Astrocyte of the cerebellum (primary cell): ENCODE results near the gene HDAC5.

Source experiments
- DNase-seq: peaks from one replicate; pipeline ENCODE4 v3.0.0-alpha.2; 2011; ENCODE audit warnings: low read depth
- H3K4me3 ChIP-seq: 2 replicates; pipeline ENCODE4 v1.5.1; 2011; ENCODE audit warnings: mild to moderate bottlenecking, low read depth, low read length, moderate library complexity
- CTCF ChIP-seq: IDR thresholded peaks from 2 replicates; pipeline ENCODE4 v1.5.1; 2012; ENCODE audit warnings: low read length, low read depth, moderate library complexity, mild to moderate bottlenecking; ENCODE audit errors: missing control alignments
- in situ Hi-C: cut with HindIII; loops from 2 replicates; pipeline ENCODE4 v1.10.0; 2017; ENCODE audit warnings: low sequenced_read_pairs

HDAC5 gene

GRCh38 chr17:44085908-44086307 is 37.5 kb downstream of the HDAC5 start:
- DNase-seq = no peak
- no peak for TF ChIP-seq CTCF
- in situ Hi-C loops = no loop called here
- H3K4me3 ChIP-seq = no peak overlapping the region

GRCh38 chr17:44084921-44085320 is 38.5 kb downstream of the HDAC5 start:
- DNase-seq = no peak
- no peak overlapping the region for H3K4me3 ChIP-seq
- in situ Hi-C loops = no loop called here
- TF ChIP-seq CTCF = no peak

GRCh38 chr17:44084131-44084538 is 39.3 kb downstream of the HDAC5 start:
- in situ Hi-C loops = no loop called here
- TF ChIP-seq CTCF = peak; percentile 23
- no peak overlapping the region for H3K4me3 ChIP-seq
- no peak for DNase-seq

GRCh38 chr17:44083250-44083849 is 40.1 kb downstream of the HDAC5 start:
- DNase-seq = no peak
- in situ Hi-C loops = no loop called here
- no peak overlapping the region for H3K4me3 ChIP-seq
- TF ChIP-seq CTCF = peak; percentile 33

GRCh38 chr17:44082256-44082927 is 41.0 kb downstream of the HDAC5 start:
- in situ Hi-C loops = no loop called here
- no peak for DNase-seq
- no peak for TF ChIP-seq CTCF

GRCh38 chr17:44081681-44082080 is 41.8 kb downstream of the HDAC5 start:
- in situ Hi-C loops = no loop called here
- H3K4me3 ChIP-seq = no peak overlapping the region
- no peak for DNase-seq
- no peak for TF ChIP-seq CTCF

More at GRCh38 chr17:44082256-44082927, 41.0 kb downstream of the HDAC5 start:
- no peak overlapping the region for H3K4me3 ChIP-seq
